IgD-negative memory B cell (primary cell): ENCODE data around the gene GPR84. TPM values are rescaled to one million over a fixed set of nuclear protein-coding genes. Genes with fewer than 3 reads are reported as not detected.
"Not testable (repeated sequence)": the region's sequence is repeated elsewhere in the genome, so short reads cannot be mapped to it uniquely, and the experiment has no call there.

Experiments used
- H3K27ac Mint-ChIP-seq, 3 donors: one replicate each; pipeline ENCODE4 v1.8.0; 2020 to 2022; ENCODE audit warnings: mild to moderate bottlenecking in 3 of 3, mixed read lengths in 3 of 3, moderate library complexity in 1 of 3
- H3K27me3 Mint-ChIP-seq: one replicate; pipeline ENCODE4 v1.8.0; 2021; ENCODE audit warnings: mixed read lengths
- H3K36me3 Mint-ChIP-seq: one replicate; pipeline ENCODE4 v1.8.0; 2020; ENCODE audit warnings: mild to moderate bottlenecking, mixed read lengths
- H3K4me1 Mint-ChIP-seq, 3 donors: one replicate each; pipeline ENCODE4 v1.8.0; 2020 to 2022; ENCODE audit warnings: mixed read lengths in 3 of 3, mild to moderate bottlenecking in 1 of 3
- H3K4me3 Mint-ChIP-seq, 4 donors: one replicate each; pipeline ENCODE4 v1.8.0; 2020 to 2022; ENCODE audit warnings: mild to moderate bottlenecking in 4 of 4, mixed read lengths in 4 of 4, moderate library complexity in 3 of 4
- H3K9me3 Mint-ChIP-seq, 3 donors: one replicate each; pipeline ENCODE4 v1.8.0; 2020 to 2021; ENCODE audit warnings: mixed read lengths in 3 of 3, mild to moderate bottlenecking in 1 of 3
- polyA plus RNA-seq: library from polyadenylated mRNA; unstranded; fragments of 300-500 nt; fragmentation: Illumina TruSeq; gene quantifications from one replicate; pipeline ENCODE4 v1.2.3, GENCODE V29; 2021

Gene GPR84
- polyA plus RNA-seq, 1 donor from 2014 or later, result not detected

- no peaks in the 10 kb centered on the region for H3K27me3 Mint-ChIP-seq
- H3K27ac Mint-ChIP-seq, result no peak overlapping the region
- no peak overlapping the region for H3K4me3 Mint-ChIP-seq
- peaks cover 5 to 15% (median 5%) of the 10 kb centered on the region in 3 donors for H3K4me1 Mint-ChIP-seq
- H3K36me3 Mint-ChIP-seq, result peaks cover 6% of the 10 kb centered on the region
- no peaks in the 10 kb centered on the region for H3K9me3 Mint-ChIP-seq
These were observed 22.6 kb downstream of the GPR84 start for GRCh38 chr12:54341378-54342300.

GRCh38 chr12:54340846-54341245, 23.4 kb downstream of the GPR84 start:
- Mint-ChIP-seq H3K4me3 (no peak overlapping the region), H3K9me3 (no peaks in the 10 kb centered on the region), H3K4me1 (peaks cover 5 to 15% (median 5%) of the 10 kb centered on the region in 3 donors), H3K36me3 (peaks cover 6% of the 10 kb centered on the region), H3K27ac (no peak overlapping the region), H3K27me3 (no peaks in the 10 kb centered on the region)

GRCh38 chr12:54338698-54339296, 25.5 kb downstream of the GPR84 start:
- peaks cover 2 to 9% (median 5%) of the 10 kb centered on the region in 3 donors for H3K4me1 Mint-ChIP-seq
- no peak overlapping the region for H3K4me3 Mint-ChIP-seq
- no peak overlapping the region for H3K27ac Mint-ChIP-seq
- H3K9me3 Mint-ChIP-seq, result no peaks in the 10 kb centered on the region
- H3K27me3 Mint-ChIP-seq, result no peaks in the 10 kb centered on the region
- H3K36me3 Mint-ChIP-seq, result peaks cover 6% of the 10 kb centered on the region

- Mint-ChIP-seq H3K27me3 (no peaks in the 10 kb centered on the region), H3K4me3 (no peak overlapping the region), H3K36me3 (peaks cover under 1% of the 10 kb centered on the region), H3K27ac (no peak overlapping the region), H3K9me3 (no peaks in the 10 kb centered on the region), H3K4me1 (peaks cover 2 to 12% (median 5%) of the 10 kb centered on the region in 3 donors)
These were observed 26.2 kb downstream of the GPR84 start for GRCh38 chr12:54337854-54338650.

- H3K9me3 Mint-ChIP-seq, result no peaks in the 10 kb centered on the region
- H3K4me1 Mint-ChIP-seq, result peaks cover 2 to 12% (median 5%) of the 10 kb centered on the region in 3 donors
- H3K4me3 Mint-ChIP-seq, result no peak overlapping the region
- no peaks in the 10 kb centered on the region for H3K36me3 Mint-ChIP-seq
- H3K27me3 Mint-ChIP-seq, result no peaks in the 10 kb centered on the region
- H3K27ac Mint-ChIP-seq, result no peak overlapping the region
These were observed 26.9 kb downstream of the GPR84 start for GRCh38 chr12:54337280-54337842.

- Mint-ChIP-seq H3K27ac (no peak overlapping the region), H3K4me3 (no peak overlapping the region), H3K36me3 (no peaks in the 10 kb centered on the region), H3K4me1 (peaks cover 5 to 24% (median 7%) of the 10 kb centered on the region in 3 donors), H3K9me3 (no peaks in the 10 kb centered on the region), H3K27me3 (no peaks in the 10 kb centered on the region)
These were observed 30.8 kb downstream of the GPR84 start for GRCh38 chr12:54333420-54334034.

- H3K4me1 Mint-ChIP-seq, result peaks cover 5 to 25% (median 9%) of the 10 kb centered on the region in 3 donors
- no peaks in the 10 kb centered on the region for H3K9me3 Mint-ChIP-seq
These were observed 32.8 kb downstream of the GPR84 start for GRCh38 chr12:54331461-54331860.

GRCh38 chr12:54330442-54330841, 33.8 kb downstream of the GPR84 start:
- no peaks in the 10 kb centered on the region for H3K36me3 Mint-ChIP-seq
- no peaks in the 10 kb centered on the region for H3K9me3 Mint-ChIP-seq
- no peaks in the 10 kb centered on the region for H3K27me3 Mint-ChIP-seq
- H3K4me1 Mint-ChIP-seq, result peaks cover 9 to 25% (median 10%) of the 10 kb centered on the region in 3 donors
- H3K27ac Mint-ChIP-seq, result no peak overlapping the region
- H3K4me3 Mint-ChIP-seq, result no peak overlapping the region

More at GRCh38 chr12:54331461-54331860, 32.8 kb downstream of the GPR84 start:
- Mint-ChIP-seq H3K27me3 (no peaks in the 10 kb centered on the region), H3K36me3 (no peaks in the 10 kb centered on the region), H3K27ac (no peak overlapping the region), H3K4me3 (no peak overlapping the region)

GRCh38 chr12:54329759-54330158, 34.5 kb downstream of the GPR84 start:
- Mint-ChIP-seq H3K27ac (peak overlapping the region in 1 of 3 donors; percentile 31), H3K27me3 (no peaks in the 10 kb centered on the region), H3K36me3 (peaks cover 1% of the 10 kb centered on the region), H3K4me1 (peaks cover 14 to 31% (median 16%) of the 10 kb centered on the region in 3 donors), H3K4me3 (peak overlapping the region in 1 of 4 donors; percentile 37), H3K9me3 (no peaks in the 10 kb centered on the region)

GRCh38 chr12:54328595-54329337, 35.5 kb downstream of the GPR84 start:
- H3K4me3 Mint-ChIP-seq, result peak overlapping the region in 1 of 4 donors; percentile 37
- no peaks in the 10 kb centered on the region for H3K9me3 Mint-ChIP-seq
- peaks cover 18 to 33% (median 18%) of the 10 kb centered on the region in 3 donors for H3K4me1 Mint-ChIP-seq
- peaks cover 1% of the 10 kb centered on the region for H3K36me3 Mint-ChIP-seq
- H3K27ac Mint-ChIP-seq, result peak overlapping the region in 2 of 3 donors; percentile 22 to 31
- H3K27me3 Mint-ChIP-seq, result no peaks in the 10 kb centered on the region

- not testable (repeated sequence) for H3K36me3 Mint-ChIP-seq, H3K9me3 Mint-ChIP-seq, H3K27me3 Mint-ChIP-seq
- H3K4me3 Mint-ChIP-seq, result peak overlapping the region; percentile 97 to 100 (median 99)
- peak overlapping the region; percentile 88 to 100 (median 99) for H3K27ac Mint-ChIP-seq
- H3K4me1 Mint-ChIP-seq, result peaks cover 15 to 26% (median 20%) of the 10 kb centered on the region in 3 donors
These were observed 38.7 kb downstream of the GPR84 start for GRCh38 chr12:54325442-54326109.

- H3K27ac Mint-ChIP-seq, result peak within 1 kb of the TSS; percentile 88 to 100 (median 99)
- peaks cover 1% of the 10 kb centered on the region for H3K36me3 Mint-ChIP-seq
- peak within 1 kb of the TSS; percentile 97 to 100 (median 99) for H3K4me3 Mint-ChIP-seq
- no peaks in the 10 kb centered on the region for H3K9me3 Mint-ChIP-seq
- H3K4me1 Mint-ChIP-seq, result peaks cover 12 to 19% (median 19%) of the 10 kb centered on the region in 3 donors
- no peaks in the 10 kb centered on the region for H3K27me3 Mint-ChIP-seq
These were observed 39.5 kb downstream of the GPR84 start, which contains the start of gene COPZ1 for GRCh38 chr12:54324617-54325441. COPZ1 (plus strand) TSS chr12:54325131; CDS start chr12:54325164, 33 bp downstream.
